CD4-positive, alpha-beta T cell treated with Interleukin-10 for 1 hour (primary cell): ENCODE measurements around the gene MS4A6A.
A peak's percentile ranks its signal among the peaks of the same experiment; 100 is the strongest.
"Not testable (repeated sequence)": the region's sequence is repeated elsewhere in the genome, so short reads cannot be mapped to it uniquely, and the experiment has no call there.

Experiments used
- DNase-seq: peaks from one replicate; pipeline ENCODE4 v3.0.0-alpha.2; 2020

Gene MS4A6A

DNA sequence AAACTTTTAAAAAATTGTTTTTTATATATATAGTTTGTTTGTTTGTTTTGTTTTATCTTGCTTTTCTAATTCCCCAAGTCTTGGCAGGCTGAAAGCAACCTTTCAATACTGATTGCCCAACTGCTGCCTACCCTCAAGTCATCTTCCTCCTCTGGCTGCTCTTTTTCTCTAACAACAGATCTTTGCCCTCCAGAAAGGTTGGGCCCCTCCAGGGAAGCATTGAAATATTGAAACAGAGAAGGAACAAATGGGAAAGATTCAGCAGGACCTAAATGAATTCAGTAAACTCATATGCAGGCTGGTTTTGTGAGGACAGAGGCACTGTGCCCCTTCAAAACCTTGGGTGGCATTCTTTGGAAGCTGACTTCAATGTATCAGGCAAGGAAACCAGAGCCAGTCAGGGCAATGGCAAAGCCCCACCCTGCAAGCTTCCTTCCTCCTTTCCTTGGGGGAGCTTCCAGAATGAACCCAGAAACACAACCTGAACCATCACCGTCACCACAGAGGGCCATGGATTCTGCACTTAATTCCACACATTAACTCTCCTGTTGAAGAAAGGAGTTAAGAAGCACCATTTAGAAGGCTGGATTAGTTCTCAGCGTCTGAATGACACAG, 815 bp upstream of the MS4A6A start:
- no peak for DNase-seq

DNA sequence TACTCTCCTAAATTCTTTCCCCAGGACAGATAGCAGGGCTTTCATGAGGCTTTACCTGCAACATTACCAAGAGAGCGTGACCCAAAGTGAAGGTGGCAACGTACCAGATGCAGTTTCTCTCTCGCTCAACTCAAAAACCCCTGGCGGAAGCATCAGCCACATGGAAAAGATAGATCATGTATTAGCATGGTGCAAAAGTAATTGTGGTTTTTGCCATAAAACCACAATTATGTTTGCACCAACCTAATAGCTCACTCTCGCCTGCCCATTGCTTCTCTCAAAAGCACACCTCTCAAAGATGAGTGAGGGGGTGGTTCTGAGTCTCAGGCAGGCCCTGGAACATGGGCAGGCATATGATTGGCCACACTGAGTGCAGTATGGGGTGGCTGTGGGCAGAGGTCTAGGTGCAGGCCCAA, 7.0 kb downstream of the MS4A6A start:
- no peak for DNase-seq

DNA sequence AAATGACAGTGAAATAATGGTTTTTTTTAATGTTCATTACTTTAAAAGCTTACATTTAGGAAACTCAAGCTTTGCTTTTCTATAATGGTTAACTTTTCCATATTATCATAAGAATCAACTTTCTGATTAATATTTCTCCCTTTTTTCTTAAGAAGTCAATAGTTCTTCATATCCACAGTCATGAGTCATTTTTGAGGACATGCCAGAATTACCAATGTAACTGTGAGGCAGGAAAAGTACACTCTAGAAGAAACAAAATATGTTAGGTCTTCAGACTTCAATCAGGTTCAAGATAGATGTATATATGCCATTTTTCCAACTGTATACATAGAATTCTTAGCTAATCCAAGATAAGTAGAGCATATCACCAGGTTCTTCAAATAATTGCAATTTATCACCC, 10.9 kb downstream of the MS4A6A start:
- DNase-seq = no peak

DNA sequence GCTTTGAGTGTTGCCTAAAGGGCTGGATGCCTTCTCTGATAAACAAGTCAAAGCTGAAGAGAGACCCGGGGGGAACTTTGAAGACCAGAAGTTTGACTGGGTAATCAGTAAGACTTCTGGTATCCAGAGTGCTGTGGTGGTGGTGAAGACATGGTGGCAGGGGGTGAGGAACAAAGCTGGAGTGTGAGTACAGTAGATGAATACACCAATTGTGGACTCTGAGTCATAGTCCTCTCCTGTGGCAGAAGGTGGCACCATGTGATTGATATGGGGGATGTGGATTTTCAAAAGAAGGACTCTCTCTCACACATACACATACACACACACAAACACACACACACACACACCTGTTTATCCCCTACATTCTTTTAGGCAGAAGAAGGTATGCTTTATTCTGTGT, 12.3 kb downstream of the MS4A6A start:
- no peak for DNase-seq

DNA sequence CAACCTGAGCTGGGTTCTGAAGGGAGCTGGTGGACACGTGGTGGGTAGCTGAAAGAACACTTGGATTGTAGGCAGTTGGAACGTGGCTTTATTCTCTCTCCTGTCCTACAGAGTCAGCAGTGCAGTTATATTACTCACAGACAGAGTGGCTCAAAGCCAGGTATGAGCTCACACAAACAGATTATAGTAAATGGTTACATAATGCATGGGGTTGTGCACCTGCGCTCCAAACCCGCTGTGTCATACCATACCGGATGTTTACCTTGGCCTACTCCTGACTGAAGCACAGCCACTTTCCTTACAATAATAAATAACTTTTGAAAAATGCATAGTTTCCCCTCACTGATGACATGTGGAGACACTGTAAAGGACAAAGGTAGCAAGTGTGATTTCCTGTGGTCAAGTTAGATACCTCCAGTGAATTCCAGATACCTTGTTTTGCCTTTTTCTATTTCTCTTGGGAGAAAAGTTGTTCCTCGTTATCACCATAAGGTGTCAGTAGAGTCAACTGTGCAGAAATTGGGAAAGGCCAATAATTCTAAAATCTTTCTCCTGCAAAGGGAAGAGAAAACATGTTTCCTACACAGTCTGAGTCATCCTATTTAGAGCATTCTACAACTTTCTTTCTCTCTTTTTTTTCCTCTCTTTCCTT, 13.5 kb downstream of the MS4A6A start:
- DNase-seq = no peak

- no peak for DNase-seq
Measured at GRCh38 chr11:60168306-60168705, 14.6 kb downstream of the MS4A6A start.

- no peak for DNase-seq
Measured at GRCh38 chr11:60165951-60166350, 16.9 kb downstream of the MS4A6A start.

- no peak for DNase-seq
Measured at GRCh38 chr11:60165538-60165937, 17.3 kb downstream of the MS4A6A start.

DNA sequence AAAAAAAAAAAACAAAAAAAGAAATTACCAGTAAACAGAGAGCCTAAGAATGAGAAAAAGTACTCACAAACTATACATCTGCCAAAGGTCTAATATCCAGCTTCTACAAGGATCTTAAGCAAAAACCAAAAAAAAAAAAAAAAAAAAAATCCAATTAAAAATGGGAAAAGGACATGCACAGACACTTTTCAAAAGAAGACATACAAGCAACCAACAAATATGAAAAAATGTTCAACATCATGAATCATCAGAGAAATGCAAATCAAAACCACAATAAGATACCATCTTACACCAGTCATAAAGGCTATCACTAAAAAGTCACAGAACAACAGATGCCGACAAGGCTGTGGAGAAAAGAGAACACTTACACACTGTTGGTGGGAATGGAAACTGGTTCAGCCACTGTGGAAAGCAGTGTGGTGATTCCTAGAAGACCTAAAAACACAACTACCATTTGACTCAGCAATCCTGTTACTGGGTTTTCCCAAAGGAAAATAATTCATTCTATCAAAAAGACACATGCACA, 18.3 kb downstream of the MS4A6A start:
- no peak for DNase-seq

DNA sequence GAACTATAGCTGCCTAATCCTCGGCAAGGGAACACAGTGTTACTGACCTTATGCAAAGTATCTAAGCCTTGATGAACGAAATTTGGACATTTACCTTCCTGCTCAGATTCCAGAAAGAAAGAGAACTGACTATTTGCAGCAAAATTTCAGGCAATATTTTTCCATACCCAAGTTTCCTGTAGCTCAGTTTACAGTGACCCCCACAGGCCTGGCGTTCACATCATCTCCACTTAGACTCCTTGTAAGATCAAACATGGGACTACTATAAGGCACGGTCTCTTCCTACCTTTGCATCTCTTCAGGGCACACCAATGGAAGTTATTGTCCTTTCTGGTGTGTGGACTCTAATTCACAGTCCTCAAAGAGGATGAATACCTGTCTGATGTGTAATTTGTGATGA, 21.1 kb downstream of the MS4A6A start:
- no peak for DNase-seq

GRCh38 chr11:60161107-60161506, 21.8 kb downstream of the MS4A6A start:
- no peak for DNase-seq

DNA sequence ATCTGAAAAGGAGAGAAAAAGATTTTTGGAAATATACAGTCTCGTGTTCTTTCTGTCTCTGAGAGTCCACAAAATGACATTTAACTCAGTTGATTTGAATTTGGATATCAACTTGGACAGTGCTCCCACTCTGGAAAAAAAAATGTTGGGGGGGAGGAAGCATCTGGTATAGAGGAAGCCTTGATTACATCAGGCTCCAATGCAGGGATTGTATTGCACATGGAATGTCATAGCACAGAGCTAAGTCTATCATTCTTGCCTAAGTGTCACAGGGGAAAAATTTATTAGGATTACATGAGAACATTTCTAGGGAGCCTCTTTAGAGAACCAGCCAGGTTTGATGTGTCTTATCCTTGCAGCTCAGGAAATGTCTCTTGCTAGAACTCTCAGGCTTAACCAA, 23.0 kb downstream of the MS4A6A start:
- DNase-seq = no peak

DNA sequence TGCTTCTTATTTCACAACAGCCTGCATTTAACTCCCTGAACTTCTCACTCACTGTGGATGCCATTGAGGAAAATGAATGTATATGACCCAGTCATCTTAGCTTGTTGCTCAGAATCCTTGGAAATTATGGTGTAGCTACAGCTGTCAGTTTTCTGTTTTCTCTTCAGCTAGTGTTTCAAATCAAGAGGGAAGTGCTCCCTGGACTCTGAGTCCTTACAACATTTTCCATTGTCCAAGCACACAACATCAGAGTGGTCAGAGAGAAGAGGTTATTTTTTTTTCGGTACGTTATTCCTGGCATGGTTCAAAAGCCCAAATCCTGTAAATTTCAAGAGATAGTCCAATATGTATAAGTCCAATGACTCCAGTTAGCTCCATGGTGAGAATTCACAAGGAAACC, 23.6 kb downstream of the MS4A6A start:
- DNase-seq = no peak

DNA sequence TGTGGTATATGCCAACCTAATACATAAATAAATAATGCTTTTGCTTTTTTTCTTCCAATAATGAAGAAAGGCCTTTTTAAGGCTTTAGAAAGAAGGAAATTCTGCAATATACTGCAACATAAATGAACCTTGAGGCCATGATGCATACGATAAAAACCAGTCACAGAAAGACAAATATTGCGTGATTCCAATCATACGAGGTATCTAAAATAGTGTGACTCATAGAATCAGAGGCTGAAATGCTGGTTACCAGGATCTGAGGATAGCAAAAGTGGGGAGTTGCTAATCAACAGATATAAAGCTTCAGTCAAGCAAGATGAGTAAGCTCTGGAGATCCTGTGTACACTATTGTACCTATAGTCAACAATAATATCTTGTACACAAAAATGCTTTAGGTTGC, 24.2 kb downstream of the MS4A6A start:
- no peak for DNase-seq

GRCh38 chr11:60155931-60156330, 27.0 kb downstream of the MS4A6A start:
- no peak for DNase-seq

DNA sequence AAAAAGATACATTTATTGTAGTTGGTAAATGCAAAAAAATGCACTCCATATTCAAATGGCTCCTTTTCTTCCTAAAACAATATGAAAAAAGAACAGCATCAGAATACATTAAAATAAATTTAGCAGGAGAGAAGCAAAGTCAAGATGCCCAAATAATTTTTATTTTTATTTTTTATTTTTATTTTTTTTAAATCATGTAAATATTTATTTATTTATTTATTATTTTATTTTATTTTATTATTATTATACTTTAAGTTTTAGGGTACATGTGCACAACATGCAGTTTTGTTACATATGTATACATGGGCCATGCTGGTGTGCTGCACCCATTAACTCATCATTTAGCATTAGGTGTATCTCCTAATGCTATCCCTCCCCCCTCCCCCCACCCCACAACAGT, 30.2 kb downstream of the MS4A6A start:
- not testable (repeated sequence) for DNase-seq

GRCh38 chr11:60150279-60150678, 32.6 kb downstream of the MS4A6A start:
- DNase-seq = no peak

- no peak for DNase-seq
Measured at GRCh38 chr11:60145677-60146076, 37.2 kb downstream of the MS4A6A start.

GRCh38 chr11:60143768-60144167, 39.1 kb downstream of the MS4A6A start:
- DNase-seq = no peak

DNA sequence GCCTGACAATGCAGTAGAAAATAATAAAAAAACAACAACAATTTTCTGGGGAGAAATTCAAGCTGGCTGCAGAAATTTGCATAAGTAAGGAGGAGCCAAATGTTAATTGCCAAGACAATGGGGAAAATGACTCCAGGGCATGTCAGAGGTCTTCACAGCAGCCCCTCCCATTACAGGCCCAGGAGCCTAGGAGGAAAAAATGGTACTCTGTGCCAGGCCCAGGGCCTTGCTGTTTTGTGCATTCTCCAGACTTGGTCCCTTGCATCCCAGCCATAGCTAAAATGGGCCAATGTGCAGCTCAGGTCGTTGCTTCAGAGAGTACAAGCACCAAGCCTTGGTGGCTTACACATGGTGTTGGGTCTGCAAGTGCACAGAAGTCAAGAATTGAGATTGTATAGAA, 49.0 kb downstream of the MS4A6A start:
- DNase-seq = no peak

DNA sequence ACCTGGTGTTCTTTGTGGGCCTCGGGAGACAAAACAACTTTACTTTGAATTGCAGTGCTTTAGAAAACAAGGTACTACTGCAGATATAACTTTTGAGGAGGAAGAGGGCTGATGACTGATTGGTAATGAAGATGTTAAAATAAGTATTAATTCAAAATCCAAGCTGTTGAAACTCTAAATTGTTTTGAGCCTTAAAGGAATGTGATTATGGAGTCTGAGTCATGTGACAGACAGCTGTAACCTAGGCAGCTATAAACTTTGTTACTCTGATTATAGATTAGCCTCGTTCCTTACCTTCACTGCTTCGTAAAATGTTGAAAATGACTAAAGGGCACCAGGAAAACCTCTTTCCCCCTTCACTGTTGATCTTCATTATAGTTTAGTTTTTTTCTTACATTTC, 51.0 kb downstream of the MS4A6A start:
- no peak for DNase-seq

- DNase-seq = peak; percentile 26
Measured at GRCh38 chr11:60130496-60130895, 52.4 kb downstream of the MS4A6A start.

DNA sequence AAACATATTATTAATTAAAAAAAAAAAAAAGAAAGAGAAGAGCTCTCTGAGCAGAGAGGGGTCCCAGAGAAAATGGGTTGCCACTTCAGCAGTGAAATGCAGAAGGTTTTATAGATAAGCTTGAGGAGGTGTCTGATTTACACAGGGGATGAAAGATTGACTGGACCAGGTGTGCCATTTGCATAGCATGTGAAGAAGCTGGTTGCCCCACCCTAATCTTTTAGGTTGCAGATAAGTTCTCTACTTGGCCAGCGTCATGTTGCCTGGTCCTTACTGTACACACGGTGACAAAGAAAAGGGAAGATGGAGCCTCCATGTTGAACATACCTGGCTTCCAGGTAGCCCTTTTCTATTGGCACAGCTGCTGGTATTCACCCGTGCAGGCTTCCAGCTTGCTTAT, 53.0 kb downstream of the MS4A6A start:
- no peak for DNase-seq

- DNase-seq = not testable (repeated sequence)
Measured at GRCh38 chr11:60128866-60129265, 54.0 kb downstream of the MS4A6A start.

DNA sequence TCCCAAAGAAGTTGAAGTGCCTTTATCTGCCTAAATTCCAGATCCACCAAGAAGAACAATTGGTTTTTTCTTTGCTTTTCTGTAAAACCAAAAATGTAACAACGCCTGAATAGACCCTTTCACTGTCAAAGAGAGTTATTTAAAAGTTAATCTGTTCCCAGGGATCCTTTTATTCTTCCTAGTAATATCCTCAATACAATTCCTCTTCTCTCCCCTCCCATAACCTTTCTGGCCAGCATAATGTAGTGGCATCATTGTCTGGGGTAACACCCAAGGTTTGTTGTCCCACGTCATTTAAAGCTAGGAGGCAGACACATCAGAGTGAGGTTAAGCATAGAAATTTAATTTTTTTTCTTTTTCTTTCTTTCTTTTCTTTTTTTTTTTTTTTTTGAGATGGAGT, 54.5 kb downstream of the MS4A6A start:
- DNase-seq = no peak
